GM20431 (cell line): Measurements from ENCODE around the gene MTA2.
"Not testable (repeated sequence)": the region's sequence is repeated elsewhere in the genome, so short reads cannot be mapped to it uniquely, and the experiment has no call there.

Experiments
- in situ Hi-C: fragments of 300-500 bp; cut with MseI, MboI; formaldehyde crosslinking; loops from one replicate; pipeline ENCODE4 v1.15.0; 2020; ENCODE audit warnings: low sequenced_read_pairs; ENCODE audit not compliant: unreplicated experiment

MTA2 gene

DNA sequence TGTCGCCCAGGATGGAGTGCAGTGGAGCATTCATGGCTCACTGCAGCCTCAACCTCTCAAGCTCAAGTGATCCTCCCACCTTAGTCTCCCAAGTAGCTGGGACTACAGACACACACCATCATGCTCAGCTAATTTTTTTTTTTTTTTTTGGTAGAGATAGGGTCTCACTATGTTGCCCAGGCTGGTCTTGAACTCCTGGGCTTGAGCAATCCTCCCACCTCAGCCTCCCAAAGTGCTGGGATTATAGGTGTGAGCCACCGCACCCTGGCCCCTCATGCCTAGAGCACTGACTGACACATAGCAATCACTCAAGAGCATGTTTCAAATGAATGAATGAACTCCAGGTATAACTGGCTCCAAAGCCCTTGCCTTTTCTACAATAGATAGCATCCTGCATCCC, 51.2 kb downstream of the MTA2 start:
- in situ Hi-C loops = not testable (repeated sequence)

DNA sequence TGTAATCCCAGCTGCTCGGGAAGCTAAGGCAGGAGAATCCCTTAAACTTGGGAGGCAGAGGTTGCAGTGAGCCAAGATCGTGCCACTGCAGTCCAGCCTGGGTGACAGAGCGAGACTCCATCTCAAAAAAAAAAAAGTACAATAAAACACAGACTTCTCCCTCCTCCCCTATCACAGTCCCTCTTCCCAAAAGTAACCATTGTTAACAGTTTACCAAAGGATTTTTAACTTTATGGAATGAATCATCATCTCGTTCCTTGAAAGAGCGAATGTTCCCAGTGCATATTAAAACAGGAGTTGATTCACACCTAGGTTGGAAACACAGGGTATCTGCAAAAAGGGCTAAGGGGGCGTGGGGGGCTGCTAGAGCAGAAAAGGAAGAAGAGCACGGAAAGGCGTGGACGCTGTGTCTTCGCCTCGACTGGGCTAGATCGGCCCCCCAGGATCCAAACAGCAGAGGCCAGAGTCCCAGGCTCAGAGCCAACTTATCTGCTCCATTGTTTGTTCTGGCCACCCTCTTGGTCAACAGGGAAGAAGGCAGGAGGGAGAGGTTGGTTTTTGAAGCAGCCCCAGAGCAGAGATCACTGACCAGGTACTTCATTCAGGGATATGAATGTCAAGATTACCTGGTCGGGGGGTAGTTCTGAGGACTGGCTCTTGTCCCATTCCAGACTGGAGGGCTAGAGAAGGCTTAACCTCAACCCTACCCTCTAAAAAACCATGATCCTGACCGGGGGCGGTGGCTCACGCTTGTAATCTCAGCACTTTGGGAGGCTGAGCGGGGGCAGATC, 52.9 kb downstream of the MTA2 start:
- in situ Hi-C loops = no loop called here

DNA sequence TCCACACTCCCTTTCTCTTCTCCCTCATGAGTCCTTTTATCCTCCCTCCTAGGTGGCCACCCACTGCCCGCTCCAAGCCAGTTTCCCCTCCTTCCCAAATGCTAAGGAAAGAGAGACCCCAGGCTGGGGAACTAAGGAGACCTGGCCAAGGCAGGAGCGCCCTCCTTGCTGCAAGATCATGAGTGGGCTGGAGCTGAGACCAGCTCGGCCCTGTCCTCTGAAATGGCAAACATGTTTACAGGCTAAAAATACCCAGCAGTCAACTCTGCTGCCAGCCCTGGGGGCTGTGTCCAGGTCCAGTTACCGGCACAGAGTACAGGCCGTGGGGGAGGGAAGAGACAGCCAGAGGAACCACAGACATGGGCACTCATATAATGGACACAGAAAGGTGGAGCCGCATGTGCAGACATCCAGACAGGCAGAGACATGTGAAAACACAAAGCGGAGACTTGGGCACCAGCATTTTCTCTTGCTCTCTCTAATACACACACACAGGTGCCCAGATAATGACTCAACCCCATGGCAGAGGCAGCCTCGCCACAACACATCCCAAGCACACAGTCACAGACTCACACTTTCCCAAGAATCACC, 53.9 kb downstream of the MTA2 start:
- in situ Hi-C loops = no loop called here

DNA sequence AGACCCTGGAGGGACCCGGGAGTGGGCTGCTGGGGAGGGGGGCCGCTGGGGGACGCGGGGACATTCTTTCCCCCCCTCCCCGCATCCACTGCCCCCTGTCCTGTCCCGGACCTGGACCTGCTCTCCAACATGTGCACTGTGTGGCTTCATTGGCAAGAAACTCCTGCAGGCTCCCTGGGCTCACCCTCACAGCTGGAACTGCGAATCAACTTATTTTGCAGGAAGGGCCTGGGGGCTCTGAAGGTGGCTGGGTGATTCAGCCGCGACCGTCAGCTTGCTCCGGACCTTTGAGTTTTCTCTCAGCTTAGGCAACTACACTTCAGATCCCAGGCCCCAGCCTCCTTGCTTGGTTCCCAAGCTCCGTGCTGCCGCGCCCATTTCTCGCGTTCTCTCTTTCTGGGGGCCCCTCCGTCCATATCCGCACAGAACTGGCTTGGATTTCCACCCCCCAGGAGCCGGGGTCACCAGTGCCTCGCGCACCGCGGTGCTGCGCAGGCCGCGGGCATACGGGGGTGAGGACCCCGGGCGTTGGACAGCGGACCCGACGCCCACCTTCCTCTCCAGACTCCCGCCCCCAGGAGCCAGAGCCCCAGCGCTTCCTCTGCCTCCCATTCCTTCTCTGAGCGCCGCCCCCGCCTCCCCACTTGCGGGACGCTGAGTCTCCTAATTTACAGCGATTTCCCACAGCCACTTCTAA, 54.6 kb downstream of the MTA2 start:
- in situ Hi-C loops = no loop called here

DNA sequence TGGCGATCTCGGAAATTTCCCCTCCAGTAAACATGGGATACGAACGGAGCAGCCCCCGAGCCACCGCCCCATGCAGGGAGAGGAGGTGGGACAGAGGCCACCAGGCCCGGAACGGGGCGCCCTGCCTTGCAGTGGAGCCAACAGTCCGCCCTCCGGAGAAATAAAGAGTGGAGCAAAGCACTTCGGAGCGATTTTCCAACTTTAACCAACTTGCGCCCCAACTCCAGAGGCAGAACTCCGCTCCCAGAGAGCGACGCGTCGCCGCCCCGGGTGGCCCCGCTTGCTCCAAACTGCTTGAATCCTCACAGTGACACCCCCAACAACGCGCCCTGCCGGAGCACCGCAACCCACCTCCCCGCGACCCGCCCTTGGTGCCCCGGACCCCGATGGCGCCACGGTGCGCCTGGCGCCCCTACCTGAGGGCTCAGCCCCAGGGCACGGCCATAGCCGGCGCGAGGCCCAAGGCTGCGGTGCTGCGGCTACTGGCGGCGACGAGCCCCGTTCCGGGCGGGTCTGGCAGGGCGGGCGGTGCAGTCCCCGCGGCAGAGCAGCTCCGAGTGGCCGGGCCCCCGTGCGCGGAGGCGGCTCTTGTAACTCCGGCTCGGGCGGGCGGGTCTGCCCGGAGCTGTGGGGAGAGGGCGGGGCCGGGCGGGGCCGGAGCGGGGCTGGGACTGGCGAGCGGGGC, 55.3 kb downstream of the MTA2 start, which contains the start of gene AHNAK:
TSS of gene AHNAK (minus strand) at position 563 of the 685 bp plus-strand sequence. CDS start 10,708 bp downstream, outside the sequence.
- in situ Hi-C loops = no loop called here

DNA sequence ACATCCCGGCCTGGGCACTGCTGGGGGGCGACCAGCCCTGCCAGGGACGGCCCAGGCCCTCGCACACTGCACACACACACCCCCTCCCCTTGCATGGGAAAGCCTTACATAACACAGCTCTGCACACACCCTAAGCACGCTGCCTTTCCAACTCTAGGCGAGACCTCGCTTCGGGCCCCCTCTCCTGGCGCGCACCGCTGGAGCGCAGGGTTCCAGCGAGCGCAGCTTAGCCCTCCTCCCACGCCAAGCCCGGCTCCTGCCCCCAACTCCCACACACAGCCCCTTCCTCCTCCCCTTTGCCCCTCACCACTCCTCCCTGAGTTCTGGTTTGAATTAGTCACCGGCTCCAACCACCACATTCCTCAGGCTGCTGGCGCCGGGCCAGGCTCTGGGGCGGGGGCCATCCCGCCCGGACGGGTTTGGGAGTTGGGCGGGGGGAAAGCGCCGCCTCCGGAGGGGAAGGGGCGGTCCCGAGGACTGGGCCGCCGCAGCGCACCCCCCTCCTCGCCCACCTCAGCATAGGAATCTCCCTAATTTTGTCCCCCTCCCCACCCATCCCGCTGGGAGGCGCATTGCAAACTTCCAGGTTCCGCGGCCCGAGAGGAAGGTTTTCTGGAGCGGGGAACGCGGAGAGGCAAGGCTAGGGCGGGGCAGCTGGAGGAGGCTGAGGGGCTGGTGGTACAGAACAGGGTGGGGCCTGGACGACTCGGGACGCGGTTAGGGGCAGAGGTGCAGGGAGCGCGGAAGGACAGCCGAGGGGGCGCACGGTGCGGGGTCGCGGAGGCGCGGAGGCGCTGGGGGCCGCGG, 56.0 kb downstream of the MTA2 start:
- in situ Hi-C loops = no loop called here

DNA sequence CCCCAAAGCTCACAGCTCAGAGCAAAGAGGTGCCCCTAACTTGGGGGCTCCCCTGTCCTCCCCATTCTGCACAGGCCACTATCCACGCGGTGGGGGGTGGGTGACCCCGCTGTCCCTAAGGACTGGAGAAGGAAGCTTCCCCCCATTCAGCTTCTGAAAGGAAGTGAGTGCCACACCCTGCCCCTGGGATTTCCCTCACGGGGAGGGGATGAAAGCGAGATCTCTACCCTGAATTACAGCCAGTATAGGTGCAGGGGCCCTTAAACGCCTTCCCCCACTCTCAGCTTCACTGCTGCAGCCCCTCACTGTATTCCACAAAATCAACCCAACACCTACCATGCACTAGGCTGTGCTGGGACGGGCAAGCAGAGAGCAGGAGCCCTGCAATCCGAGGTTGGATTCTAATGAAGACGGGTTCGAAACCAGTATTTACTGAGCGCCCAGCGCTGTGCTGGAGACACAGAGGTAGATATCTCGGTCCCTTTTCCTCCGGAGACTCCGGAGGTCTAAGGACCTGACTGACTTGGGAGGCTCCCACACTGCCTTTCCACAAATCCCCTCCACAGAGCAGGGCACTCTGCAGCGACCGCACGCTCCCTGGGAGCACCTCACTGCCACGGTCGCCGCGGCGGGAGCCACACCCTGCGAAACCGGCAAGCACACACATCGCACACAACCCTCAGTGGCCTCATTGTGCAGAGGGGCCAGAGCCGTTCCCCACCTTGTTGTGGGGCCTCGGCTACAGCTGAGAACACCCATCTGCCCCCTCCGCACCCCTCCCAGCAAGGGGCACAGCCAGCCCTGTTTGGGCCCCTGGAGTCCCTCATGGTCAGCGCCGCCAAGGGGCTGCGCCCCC, 56.9 kb downstream of the MTA2 start:
- in situ Hi-C loops = no loop called here

DNA sequence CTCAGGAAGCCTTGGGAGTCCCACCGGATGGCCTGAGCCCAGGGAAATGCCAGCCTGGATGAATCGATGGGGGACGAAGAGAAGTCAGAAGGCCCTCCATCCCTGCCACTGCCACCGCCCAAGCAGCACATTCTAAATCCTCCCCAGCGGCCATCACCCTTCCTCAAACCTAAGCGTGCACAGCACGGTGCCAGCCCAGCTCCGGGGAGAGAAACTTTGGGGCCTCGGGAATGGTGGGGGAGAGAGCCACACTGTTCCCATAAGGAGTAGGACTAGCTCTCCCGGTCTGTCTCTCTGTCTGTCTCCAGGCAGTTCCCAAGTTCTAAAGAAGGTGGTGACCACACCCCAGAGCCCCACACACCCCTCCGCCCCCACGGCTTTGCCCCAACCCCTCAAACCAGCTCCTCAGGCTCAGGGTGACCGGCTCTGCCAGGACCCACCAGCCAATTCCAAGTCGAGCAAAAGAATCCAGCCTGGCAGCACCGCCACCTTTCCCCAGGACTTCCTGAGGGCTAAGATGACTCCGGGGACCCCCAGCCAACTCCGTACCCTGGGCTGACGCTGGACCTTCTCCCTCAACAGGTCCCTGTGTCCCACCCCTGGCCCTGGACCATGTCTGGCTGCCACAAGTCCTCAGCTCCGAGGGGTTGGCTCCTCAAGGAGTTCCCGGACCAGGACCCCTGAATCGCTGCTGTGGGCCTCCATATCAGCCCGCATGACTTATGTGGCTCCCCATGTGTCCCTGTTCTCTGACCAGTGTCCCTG, 57.8 kb downstream of the MTA2 start:
- in situ Hi-C loops = no loop called here
